ENCODE results near the gene AHNAK. TPM values are rescaled to one million over a fixed set of nuclear protein-coding genes. Genes with fewer than 3 reads are reported as not detected.
"Not testable (repeated sequence)": the region's sequence is repeated elsewhere in the genome, so short reads cannot be mapped to it uniquely, and the experiment has no call there.

AHNAK gene, protein sequence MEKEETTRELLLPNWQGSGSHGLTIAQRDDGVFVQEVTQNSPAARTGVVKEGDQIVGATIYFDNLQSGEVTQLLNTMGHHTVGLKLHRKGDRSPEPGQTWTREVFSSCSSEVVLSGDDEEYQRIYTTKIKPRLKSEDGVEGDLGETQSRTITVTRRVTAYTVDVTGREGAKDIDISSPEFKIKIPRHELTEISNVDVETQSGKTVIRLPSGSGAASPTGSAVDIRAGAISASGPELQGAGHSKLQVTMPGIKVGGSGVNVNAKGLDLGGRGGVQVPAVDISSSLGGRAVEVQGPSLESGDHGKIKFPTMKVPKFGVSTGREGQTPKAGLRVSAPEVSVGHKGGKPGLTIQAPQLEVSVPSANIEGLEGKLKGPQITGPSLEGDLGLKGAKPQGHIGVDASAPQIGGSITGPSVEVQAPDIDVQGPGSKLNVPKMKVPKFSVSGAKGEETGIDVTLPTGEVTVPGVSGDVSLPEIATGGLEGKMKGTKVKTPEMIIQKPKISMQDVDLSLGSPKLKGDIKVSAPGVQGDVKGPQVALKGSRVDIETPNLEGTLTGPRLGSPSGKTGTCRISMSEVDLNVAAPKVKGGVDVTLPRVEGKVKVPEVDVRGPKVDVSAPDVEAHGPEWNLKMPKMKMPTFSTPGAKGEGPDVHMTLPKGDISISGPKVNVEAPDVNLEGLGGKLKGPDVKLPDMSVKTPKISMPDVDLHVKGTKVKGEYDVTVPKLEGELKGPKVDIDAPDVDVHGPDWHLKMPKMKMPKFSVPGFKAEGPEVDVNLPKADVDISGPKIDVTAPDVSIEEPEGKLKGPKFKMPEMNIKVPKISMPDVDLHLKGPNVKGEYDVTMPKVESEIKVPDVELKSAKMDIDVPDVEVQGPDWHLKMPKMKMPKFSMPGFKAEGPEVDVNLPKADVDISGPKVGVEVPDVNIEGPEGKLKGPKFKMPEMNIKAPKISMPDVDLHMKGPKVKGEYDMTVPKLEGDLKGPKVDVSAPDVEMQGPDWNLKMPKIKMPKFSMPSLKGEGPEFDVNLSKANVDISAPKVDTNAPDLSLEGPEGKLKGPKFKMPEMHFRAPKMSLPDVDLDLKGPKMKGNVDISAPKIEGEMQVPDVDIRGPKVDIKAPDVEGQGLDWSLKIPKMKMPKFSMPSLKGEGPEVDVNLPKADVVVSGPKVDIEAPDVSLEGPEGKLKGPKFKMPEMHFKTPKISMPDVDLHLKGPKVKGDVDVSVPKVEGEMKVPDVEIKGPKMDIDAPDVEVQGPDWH (N-terminal part only)
- total RNA-seq, result 1 to 10 TPM; 9.2 to 9.4 TPM

DNA sequence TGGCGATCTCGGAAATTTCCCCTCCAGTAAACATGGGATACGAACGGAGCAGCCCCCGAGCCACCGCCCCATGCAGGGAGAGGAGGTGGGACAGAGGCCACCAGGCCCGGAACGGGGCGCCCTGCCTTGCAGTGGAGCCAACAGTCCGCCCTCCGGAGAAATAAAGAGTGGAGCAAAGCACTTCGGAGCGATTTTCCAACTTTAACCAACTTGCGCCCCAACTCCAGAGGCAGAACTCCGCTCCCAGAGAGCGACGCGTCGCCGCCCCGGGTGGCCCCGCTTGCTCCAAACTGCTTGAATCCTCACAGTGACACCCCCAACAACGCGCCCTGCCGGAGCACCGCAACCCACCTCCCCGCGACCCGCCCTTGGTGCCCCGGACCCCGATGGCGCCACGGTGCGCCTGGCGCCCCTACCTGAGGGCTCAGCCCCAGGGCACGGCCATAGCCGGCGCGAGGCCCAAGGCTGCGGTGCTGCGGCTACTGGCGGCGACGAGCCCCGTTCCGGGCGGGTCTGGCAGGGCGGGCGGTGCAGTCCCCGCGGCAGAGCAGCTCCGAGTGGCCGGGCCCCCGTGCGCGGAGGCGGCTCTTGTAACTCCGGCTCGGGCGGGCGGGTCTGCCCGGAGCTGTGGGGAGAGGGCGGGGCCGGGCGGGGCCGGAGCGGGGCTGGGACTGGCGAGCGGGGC lies at the start of gene AHNAK:
Gene AHNAK, minus strand, starts transcription at position 563 of the 685 bp plus-strand sequence. CDS start 10,708 bp downstream, outside the sequence.
- DNase-seq, result peak; percentile 68
- intact Hi-C loops (cut with micrococcal nuclease), result loop anchor here (1.0 kb wide), 1 partner anchor 9 kb away; no protein-coding TSS in a partner anchor
- Mint-ChIP-seq H3K27ac (no peak within 1 kb of the TSS), H3K4me1 (ENCODE audit: low read depth) (peaks cover 59% of the 10 kb centered on the region), H3K4me3 (peak within 1 kb of the TSS; percentile 77), H3K36me3 (ENCODE audit: low read depth) (no peaks in the 10 kb centered on the region), H3K9me3 (no peaks in the 10 kb centered on the region), H3K27me3 (ENCODE audit: low read depth) (peaks cover 4% of the 10 kb centered on the region)
- CTCF ChIA-PET, result interaction anchor here (0.6 to 1.1 kb wide), 3 partner anchors 11 to 152 kb away, joined by 3 to 4 read pairs (median 3); no protein-coding TSS in a partner anchor

DNA sequence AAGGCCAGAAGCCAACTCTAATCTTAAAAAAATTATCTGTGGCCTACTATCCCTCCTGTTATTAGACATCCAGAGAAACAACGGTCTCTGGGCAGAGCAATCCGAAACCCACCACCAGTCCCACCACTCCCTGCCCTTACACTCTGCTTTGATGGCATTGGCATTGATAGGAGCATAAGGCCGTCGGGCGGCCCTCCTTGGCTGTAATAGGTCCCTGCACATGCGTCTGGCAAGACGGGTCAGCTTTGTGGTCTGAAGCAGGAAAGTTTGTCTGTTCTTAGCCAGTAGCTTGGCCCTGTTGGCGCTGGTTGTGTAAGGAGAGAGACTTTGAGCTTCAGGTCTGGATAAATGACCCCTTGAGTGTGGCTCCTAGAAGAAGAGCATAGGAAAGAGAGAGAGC lies 48.5 kb upstream of the AHNAK start:
- no peaks in the 10 kb centered on the region for H3K27me3 Mint-ChIP-seq (ENCODE audit: low read depth)
- H3K9me3 Mint-ChIP-seq, result no peaks in the 10 kb centered on the region
- peak overlapping the region; percentile 7 for H3K27ac Mint-ChIP-seq
- peaks cover 60% of the 10 kb centered on the region for H3K36me3 Mint-ChIP-seq (ENCODE audit: low read depth)
- H3K4me3 Mint-ChIP-seq, result no peak overlapping the region
- H3K4me1 Mint-ChIP-seq (ENCODE audit: low read depth), result peaks cover 66% of the 10 kb centered on the region
- DNase-seq, result no peak
- CTCF ChIA-PET, result interaction anchor here (1.3 to 4.6 kb wide), 3 partner anchors 15 to 170 kb away, joined by 4 to 28 read pairs (median 5); partner anchors contain the start of gene EML3
- intact Hi-C loops (cut with micrococcal nuclease), result no loop called here

DNA sequence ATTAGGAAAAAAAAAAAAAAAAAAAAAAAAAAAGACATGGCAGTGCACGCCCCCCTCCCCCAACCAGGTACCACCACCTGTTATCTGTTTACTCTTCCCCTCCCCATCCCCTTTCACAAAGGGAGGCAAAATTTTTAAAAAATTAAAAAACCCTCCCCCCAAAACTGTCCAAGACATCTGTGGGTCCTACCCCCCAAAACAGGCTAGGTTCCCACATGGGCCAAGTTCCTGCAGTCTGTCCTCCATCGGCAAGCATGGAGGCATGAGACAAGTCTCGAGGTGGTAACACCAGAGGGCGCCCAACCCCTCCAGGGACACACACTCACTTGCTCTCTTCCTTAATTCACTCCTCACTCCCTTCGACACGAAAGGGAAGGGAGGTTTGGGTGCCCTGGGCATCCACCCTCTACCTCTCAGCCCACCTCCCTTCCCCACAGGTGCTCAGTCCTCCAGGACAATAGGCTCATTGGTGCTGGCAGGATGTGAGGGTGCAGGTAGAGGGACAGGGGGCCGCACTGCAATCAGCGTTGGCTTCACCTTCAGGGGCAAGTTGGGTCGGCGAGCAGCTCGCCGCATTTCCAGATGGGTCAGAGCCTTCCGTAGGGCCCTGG lies 46.9 kb upstream of the AHNAK start:
- H3K4me3 Mint-ChIP-seq, result peak overlapping the region; percentile 54
- no peaks in the 10 kb centered on the region for H3K9me3 Mint-ChIP-seq
- H3K36me3 Mint-ChIP-seq (ENCODE audit: low read depth), result peaks cover 44% of the 10 kb centered on the region
- peak overlapping the region; percentile 82 for H3K27ac Mint-ChIP-seq
- no peaks in the 10 kb centered on the region for H3K27me3 Mint-ChIP-seq (ENCODE audit: low read depth)
- CTCF ChIA-PET, result interaction anchor here (0.6 to 4.6 kb wide), 15 partner anchors 8 to 169 kb away, joined by 3 to 28 read pairs (median 4); partner anchors contain the start of genes C11orf98, CSKMT, EML3 and MTA2
- H3K4me1 Mint-ChIP-seq (ENCODE audit: low read depth), result peaks cover 63% of the 10 kb centered on the region
- DNase-seq, result peak; percentile 92
- intact Hi-C loops (cut with micrococcal nuclease), result loop anchor here (1.0 kb wide), 2 partner anchors 101 to 269 kb away; no protein-coding TSS in a partner anchor

DNA sequence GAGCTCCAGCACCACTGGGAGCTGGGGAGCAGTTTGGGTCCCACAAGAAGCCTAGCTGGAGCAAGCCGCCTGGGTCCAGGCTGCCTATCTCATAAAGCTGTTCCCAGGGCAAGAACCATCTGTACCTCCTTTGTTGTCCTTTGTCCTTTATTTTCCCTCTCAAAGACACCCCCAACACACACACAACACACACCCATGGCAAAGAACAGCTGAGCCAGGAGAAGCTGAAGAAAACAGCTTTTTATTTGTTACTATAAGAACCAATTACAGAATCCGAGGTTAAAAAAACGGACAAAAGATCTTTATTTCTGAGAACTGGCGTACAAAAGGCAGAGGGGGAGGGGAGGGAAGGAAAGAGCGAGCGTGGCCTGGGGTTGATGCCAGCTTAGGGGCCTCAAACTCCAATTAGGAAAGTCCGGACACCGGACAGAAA lies 46.4 kb upstream of the AHNAK start:
- no peak for DNase-seq
- H3K9me3 Mint-ChIP-seq, result no peaks in the 10 kb centered on the region
- CTCF ChIA-PET, result interaction anchor here (0.6 to 4.6 kb wide), 13 partner anchors 8 to 168 kb away, joined by 3 to 28 read pairs (median 8); partner anchors contain the start of genes C11orf98, CSKMT, EML3 and MTA2
- H3K27ac Mint-ChIP-seq, result peak overlapping the region; percentile 94
- H3K4me1 Mint-ChIP-seq (ENCODE audit: low read depth), result peaks cover 61% of the 10 kb centered on the region
- H3K36me3 Mint-ChIP-seq (ENCODE audit: low read depth), result peaks cover 42% of the 10 kb centered on the region
- no peaks in the 10 kb centered on the region for H3K27me3 Mint-ChIP-seq (ENCODE audit: low read depth)
- intact Hi-C loops (cut with micrococcal nuclease), result loop anchor here (1.0 kb wide), 2 partner anchors 101 to 269 kb away; no protein-coding TSS in a partner anchor
- no peak overlapping the region for H3K4me3 Mint-ChIP-seq

DNA sequence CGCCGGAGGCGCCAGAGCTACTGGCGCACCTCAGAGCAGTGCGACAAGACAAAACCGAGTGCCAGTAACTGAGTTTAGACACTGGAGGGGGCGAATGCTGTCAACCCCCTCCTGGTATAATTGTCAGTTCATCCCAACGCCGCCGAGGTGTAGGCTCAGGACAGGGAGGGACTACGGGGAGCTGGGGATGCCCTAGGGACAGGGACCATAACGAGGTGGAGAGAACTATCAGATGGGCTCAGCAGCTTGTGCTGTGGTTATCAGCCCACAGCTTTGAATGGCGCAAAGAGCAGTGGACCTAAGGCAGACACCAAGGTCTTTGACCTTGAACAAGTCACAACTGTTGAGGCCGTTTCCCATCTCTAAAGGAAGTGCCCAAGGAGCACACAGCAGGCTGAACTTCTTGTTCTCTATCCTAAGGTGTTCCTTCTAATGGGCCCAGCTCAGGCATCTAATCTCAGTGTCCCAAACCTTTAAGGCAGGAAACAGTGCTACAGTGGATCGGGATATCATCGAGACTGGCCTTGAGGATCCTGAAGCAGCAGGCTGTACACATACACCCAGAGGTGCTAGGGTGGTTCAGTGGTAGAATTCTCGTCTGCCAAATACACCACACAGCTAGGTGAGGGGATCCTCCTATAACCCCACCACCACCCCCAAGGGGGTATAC lies 45.7 kb upstream of the AHNAK start:
- no peak for DNase-seq
- CTCF ChIA-PET, result interaction anchor here (0.7 to 4.6 kb wide), 20 partner anchors 9 to 212 kb away, joined by 3 to 28 read pairs (median 5); partner anchors contain the start of genes C11orf98, CSKMT, EEF1G and EML3
- H3K9me3 Mint-ChIP-seq, result no peaks in the 10 kb centered on the region
- H3K27ac Mint-ChIP-seq, result peak overlapping the region; percentile 94
- peaks cover 37% of the 10 kb centered on the region for H3K36me3 Mint-ChIP-seq (ENCODE audit: low read depth)
- intact Hi-C loops (cut with micrococcal nuclease), result no loop called here
- H3K4me1 Mint-ChIP-seq (ENCODE audit: low read depth), result peaks cover 57% of the 10 kb centered on the region
- H3K27me3 Mint-ChIP-seq (ENCODE audit: low read depth), result no peaks in the 10 kb centered on the region
- H3K4me3 Mint-ChIP-seq, result peak overlapping the region; percentile 94

DNA sequence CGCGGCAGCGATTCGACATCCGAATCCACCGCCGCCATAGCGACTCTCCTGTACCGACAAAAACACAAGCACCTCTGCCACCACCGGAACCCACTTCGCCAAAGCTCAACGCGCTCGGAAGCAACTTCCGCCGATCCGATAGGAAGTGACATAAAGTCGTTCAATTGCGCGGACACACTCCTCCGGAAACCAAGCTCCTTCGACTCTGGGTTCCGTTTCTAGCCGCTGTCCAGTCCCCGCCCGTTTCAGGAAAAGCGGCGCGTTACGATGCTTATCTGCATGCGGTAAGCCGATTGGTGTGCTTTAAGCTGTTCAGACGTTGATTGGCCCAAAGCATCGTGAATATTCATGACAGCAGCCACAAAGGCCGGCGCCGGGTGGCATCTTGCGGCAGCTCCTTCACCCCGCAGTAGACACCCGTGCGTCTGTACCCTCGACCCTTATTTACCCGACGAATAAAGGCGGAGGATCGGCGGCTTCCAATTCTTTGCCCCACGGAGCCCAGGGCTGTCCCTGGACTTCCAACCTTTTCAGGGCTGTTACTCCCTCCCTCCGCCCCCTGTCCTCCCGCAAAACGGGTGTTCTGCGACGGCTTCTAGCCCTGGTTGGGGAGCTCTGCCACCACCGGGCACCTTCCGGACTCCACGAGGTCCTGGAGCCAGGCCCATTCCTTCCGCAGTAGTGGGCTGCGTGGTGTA lies 45.0 kb upstream of the AHNAK start, which contains the start of gene TUT1:
Gene TUT1, minus strand, starts transcription at position 76 of the 698 bp plus-strand sequence. Its CDS starts 38 bp downstream, at position 38.
- intact Hi-C loops (cut with micrococcal nuclease), result loop anchor here (1.0 to 2.0 kb wide), 12 partner anchors 8 to 179 kb away; partner anchors contain the start of genes C11orf98, CSKMT, GANAB and HNRNPUL2
- DNase-seq, result peak; percentile 98
- Mint-ChIP-seq H3K27me3 (ENCODE audit: low read depth) (no peaks in the 10 kb centered on the region), H3K36me3 (ENCODE audit: low read depth) (peaks cover 37% of the 10 kb centered on the region), H3K9me3 (no peaks in the 10 kb centered on the region), H3K4me1 (ENCODE audit: low read depth) (peaks cover 55% of the 10 kb centered on the region), H3K27ac (peak within 1 kb of the TSS; percentile 94), H3K4me3 (peak within 1 kb of the TSS; percentile 94)
- CTCF ChIA-PET, result interaction anchor here (0.6 to 4.6 kb wide), 22 partner anchors 10 to 211 kb away, joined by 3 to 28 read pairs (median 4); partner anchors contain the start of genes C11orf98, CSKMT, EEF1G and EML3

DNA sequence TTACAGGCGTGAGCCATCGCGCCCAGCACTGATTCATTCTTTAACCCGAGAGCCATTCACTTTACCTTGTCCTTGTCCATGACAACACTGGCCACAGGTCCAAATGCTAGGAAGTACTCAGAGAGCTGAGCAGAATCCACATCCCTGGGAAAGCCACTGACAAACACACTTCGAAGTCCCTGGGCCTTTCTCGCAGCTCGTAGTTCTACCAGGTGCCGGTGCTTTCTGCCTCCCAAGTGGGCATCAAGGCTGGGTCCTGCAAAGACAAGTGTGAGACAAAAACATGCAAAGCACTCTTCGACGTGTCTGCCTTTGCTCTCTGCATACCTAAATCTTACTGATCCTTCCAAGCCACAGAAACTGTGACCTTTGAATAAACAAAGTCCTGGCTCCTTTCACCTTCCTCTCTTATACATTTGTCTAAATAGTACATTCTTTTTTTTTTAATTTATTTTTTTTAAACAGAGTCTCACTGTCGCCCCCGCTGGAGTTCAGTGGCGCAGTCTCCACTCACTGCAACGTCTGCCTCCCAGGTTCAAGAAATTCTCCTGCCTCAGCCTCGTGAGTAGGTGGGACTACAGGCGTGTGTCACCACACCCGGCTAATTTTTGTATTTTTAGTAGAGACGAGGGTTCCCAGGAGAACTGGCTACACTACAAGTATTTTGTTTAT lies 42.5 kb upstream of the AHNAK start:
- intact Hi-C loops (cut with micrococcal nuclease), result no loop called here
- no peak overlapping the region for H3K4me3 Mint-ChIP-seq
- H3K9me3 Mint-ChIP-seq, result no peaks in the 10 kb centered on the region
- peaks cover 50% of the 10 kb centered on the region for H3K4me1 Mint-ChIP-seq (ENCODE audit: low read depth)
- no peak overlapping the region for H3K27ac Mint-ChIP-seq
- DNase-seq, result peak; percentile 32
- H3K27me3 Mint-ChIP-seq (ENCODE audit: low read depth), result no peaks in the 10 kb centered on the region
- CTCF ChIA-PET, result interaction anchor here (0.5 to 1.0 kb wide), 4 partner anchors 24 to 637 kb away, joined by 3 to 5 read pairs (median 4); no protein-coding TSS in a partner anchor
- peaks cover 32% of the 10 kb centered on the region for H3K36me3 Mint-ChIP-seq (ENCODE audit: low read depth)

DNA sequence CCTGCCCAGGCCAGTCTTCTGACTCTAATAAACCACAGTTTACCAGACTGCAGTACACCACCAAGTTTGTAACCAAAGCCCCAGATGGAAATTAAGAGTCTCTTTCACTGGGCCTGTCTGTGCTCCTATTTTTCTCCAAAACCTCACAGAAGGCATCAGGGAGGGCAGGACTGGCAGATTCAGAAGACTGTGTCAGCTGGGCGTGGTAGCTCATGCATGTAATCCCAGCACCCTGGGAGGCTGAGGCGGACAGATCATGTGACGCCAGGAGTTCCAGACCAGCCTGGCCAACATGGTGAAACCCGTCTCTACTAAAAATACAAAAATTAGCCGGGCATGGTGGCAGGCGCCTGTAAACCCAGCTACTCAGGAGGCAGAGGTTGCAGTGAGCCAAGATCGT lies 38.8 kb upstream of the AHNAK start:
- CTCF ChIA-PET, result interaction anchor here (1.1 to 1.2 kb wide), 2 partner anchors 10 to 80 kb away, joined by 3 to 4 read pairs; partner anchors contain the start of genes C11orf98 and CSKMT
- intact Hi-C loops (cut with micrococcal nuclease); H3K4me3 Mint-ChIP-seq; H3K9me3 Mint-ChIP-seq; DNase-seq; H3K27me3 Mint-ChIP-seq (ENCODE audit: low read depth); H3K27ac Mint-ChIP-seq: not testable (repeated sequence)
- Mint-ChIP-seq H3K4me1 (ENCODE audit: low read depth) (peaks cover 25% of the 10 kb centered on the region), H3K36me3 (ENCODE audit: low read depth) (peaks cover 23% of the 10 kb centered on the region)

DNA sequence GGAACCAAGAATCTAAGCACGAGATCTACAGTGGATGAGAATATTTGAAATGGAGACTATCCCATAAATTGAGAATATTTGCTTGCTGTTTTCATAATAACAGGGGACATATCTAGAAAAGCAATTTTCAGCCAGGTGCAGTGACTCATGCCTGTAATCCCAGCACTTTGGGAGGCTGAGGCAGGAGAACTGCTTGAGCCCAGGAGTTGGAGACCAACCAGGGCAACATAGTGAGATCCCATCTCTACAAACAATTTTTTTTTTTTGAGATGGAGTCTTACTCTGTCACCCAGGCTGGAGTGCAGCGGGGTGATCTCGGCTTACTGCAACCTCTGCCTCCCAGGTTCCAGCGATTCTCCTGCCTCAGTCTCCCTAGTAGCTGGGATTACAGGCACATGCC lies 35.1 kb upstream of the AHNAK start:
- H3K4me3 Mint-ChIP-seq; H3K4me1 Mint-ChIP-seq (ENCODE audit: low read depth); intact Hi-C loops (cut with micrococcal nuclease); DNase-seq; CTCF ChIA-PET; H3K9me3 Mint-ChIP-seq; H3K27ac Mint-ChIP-seq; H3K27me3 Mint-ChIP-seq (ENCODE audit: low read depth): not testable (repeated sequence)
- H3K36me3 Mint-ChIP-seq (ENCODE audit: low read depth), result peaks cover 20% of the 10 kb centered on the region

Data from activated naive CD4-positive, alpha-beta T cell treated with anti-CD3 and anti-CD28 coated beads for 36 hours (primary cell).